ENCODE measurements around the gene IFI44L. TPM values are rescaled to one million over a fixed set of nuclear protein-coding genes. Genes with fewer than 3 reads are reported as not detected.

The IFI44L gene
- polyA plus RNA-seq, 1 of the 3 experiments (the other 2 are of a cell fraction) = 1.1 TPM

GRCh38 chr1:78640462-78640861, 20.2 kb downstream of the IFI44L start:
- no peak overlapping the region for H3K9ac ChIP-seq
- POLR2A ChIA-PET = no interaction called here
- CTCF ChIA-PET = interaction anchor here (1.4 to 1.5 kb wide), 2 partner anchors 14 to 23 kb away, joined by 3 to 4 read pairs; no protein-coding TSS in a partner anchor
- H3K27ac ChIP-seq (ENCODE audit: low read depth in 2 of 2, low read length in 1 of 2) = no peak overlapping the region
- H3K4me2 ChIP-seq = no peak overlapping the region
- H3K79me2 ChIP-seq (ENCODE audit: insufficient read depth) = no peaks in the 10 kb centered on the region
- no peaks in the 10 kb centered on the region for H3F3A ChIP-seq (replicated peaks; ENCODE audit: insufficient read depth)
- no peaks in the 10 kb centered on the region for H4K20me1 ChIP-seq (ENCODE audit: insufficient read depth)
- H2AFZ ChIP-seq (ENCODE audit: low read depth) = no peak overlapping the region
- no peak for DNase-seq
- H3K9me3 ChIP-seq = 0 out of 2 replicates have a peak, but pooled peaks cover 6% of the 10 kb centered on the region
- H3K36me3 ChIP-seq (replicated peaks in 1 of 2; ENCODE audit: control insufficient read depth in 1 of 2, insufficient read depth in 2 of 2, low read length in 1 of 2) = peaks cover 0 to 7% of the 10 kb centered on the region in 2 experiments
- no peaks in the 10 kb centered on the region for H3K9me2 ChIP-seq
- no peaks in the 10 kb centered on the region for H3K4me1 ChIP-seq (ENCODE audit: control insufficient read depth in 1 of 2, insufficient read depth in 2 of 2, low read depth in 1 of 2, low read length in 1 of 2)
- H3K27me3 ChIP-seq (ENCODE audit: insufficient read depth) = no peaks in the 10 kb centered on the region
- 85% methylated on average over 1 of the region's 1 CpG for WGBS (ENCODE audit: low lambda C conversion rate)
- TF ChIP-seq IRF3 (IDR thresholded peaks at IDR 0.05; ENCODE audit: low read depth, low read length) (no peak), RCOR1 (IDR thresholded peaks at IDR 0.05; ENCODE audit: low read length) (no peak), EZH2phosphoT487 (IDR thresholded peaks at IDR 0.05; ENCODE audit: borderline replicate concordance, low read depth) (no peak), RFX5 (IDR thresholded peaks at IDR 0.05; ENCODE audit: low read length) (no peak), SIN3A (IDR thresholded peaks at IDR 0.05; ENCODE audit: borderline replicate concordance, low read depth, low read length) (no peak), FOSL2 (IDR thresholded peaks at IDR 0.05; ENCODE audit: borderline replicate concordance, low read depth) (no peak), NFIC (IDR thresholded peaks at IDR 0.05; ENCODE audit: borderline replicate concordance) (no peak), FOXJ3 (CRISPR knock-in tag; IDR thresholded peaks at IDR 0.05) (no peak), JUND (IDR thresholded peaks at IDR 0.05) (no peak), MAX (IDR thresholded peaks at IDR 0.05; ENCODE audit: low read depth) (no peak), NRF1 (IDR thresholded peaks at IDR 0.05; ENCODE audit: low read depth, low read length) (no peak), RAD21 (IDR thresholded peaks at IDR 0.05; ENCODE audit: low read length) (no peak), GABPA (IDR thresholded peaks at IDR 0.05; ENCODE audit: low read depth) (no peak), RXRA (IDR thresholded peaks at IDR 0.05; ENCODE audit: borderline replicate concordance, low read depth) (no peak)
- TF ChIP-seq, protein P1, sequence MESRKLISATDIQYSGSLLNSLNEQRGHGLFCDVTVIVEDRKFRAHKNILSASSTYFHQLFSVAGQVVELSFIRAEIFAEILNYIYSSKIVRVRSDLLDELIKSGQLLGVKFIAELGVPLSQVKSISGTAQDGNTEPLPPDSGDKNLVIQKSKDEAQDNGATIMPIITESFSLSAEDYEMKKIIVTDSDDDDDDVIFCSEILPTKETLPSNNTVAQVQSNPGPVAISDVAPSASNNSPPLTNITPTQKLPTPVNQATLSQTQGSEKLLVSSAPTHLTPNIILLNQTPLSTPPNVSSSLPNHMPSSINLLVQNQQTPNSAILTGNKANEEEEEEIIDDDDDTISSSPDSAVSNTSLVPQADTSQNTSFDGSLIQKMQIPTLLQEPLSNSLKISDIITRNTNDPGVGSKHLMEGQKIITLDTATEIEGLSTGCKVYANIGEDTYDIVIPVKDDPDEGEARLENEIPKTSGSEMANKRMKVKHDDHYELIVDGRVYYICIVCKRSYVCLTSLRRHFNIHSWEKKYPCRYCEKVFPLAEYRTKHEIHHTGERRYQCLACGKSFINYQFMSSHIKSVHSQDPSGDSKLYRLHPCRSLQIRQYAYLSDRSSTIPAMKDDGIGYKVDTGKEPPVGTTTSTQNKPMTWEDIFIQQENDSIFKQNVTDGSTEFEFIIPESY (IDR thresholded peaks at IDR 0.05; ENCODE audit: borderline replicate concordance, low read depth) = no peak
- TF ChIP-seq, protein P2, sequence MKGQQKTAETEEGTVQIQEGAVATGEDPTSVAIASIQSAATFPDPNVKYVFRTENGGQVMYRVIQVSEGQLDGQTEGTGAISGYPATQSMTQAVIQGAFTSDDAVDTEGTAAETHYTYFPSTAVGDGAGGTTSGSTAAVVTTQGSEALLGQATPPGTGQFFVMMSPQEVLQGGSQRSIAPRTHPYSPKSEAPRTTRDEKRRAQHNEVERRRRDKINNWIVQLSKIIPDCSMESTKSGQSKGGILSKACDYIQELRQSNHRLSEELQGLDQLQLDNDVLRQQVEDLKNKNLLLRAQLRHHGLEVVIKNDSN (IDR thresholded peaks at IDR 0.05; ENCODE audit: borderline replicate concordance, low read depth) = no peak
- TF ChIP-seq, protein P3, sequence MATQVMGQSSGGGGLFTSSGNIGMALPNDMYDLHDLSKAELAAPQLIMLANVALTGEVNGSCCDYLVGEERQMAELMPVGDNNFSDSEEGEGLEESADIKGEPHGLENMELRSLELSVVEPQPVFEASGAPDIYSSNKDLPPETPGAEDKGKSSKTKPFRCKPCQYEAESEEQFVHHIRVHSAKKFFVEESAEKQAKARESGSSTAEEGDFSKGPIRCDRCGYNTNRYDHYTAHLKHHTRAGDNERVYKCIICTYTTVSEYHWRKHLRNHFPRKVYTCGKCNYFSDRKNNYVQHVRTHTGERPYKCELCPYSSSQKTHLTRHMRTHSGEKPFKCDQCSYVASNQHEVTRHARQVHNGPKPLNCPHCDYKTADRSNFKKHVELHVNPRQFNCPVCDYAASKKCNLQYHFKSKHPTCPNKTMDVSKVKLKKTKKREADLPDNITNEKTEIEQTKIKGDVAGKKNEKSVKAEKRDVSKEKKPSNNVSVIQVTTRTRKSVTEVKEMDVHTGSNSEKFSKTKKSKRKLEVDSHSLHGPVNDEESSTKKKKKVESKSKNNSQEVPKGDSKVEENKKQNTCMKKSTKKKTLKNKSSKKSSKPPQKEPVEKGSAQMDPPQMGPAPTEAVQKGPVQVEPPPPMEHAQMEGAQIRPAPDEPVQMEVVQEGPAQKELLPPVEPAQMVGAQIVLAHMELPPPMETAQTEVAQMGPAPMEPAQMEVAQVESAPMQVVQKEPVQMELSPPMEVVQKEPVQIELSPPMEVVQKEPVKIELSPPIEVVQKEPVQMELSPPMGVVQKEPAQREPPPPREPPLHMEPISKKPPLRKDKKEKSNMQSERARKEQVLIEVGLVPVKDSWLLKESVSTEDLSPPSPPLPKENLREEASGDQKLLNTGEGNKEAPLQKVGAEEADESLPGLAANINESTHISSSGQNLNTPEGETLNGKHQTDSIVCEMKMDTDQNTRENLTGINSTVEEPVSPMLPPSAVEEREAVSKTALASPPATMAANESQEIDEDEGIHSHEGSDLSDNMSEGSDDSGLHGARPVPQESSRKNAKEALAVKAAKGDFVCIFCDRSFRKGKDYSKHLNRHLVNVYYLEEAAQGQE (IDR thresholded peaks at IDR 0.05; ENCODE audit: low read depth, low read length) = no peak
- no peak overlapping the region for H3K4me3 ChIP-seq (ENCODE audit: low read depth in 2 of 2, low read length in 1 of 2)

Measured in SK-N-SH (cell line).